WI38 (cell line): ENCODE data around the gene C4B.
"Not testable (repeated sequence)": the region's sequence is repeated elsewhere in the genome, so short reads cannot be mapped to it uniquely, and the experiment has no call there.

Source experiments
- H3K4me3 ChIP-seq: 2 replicates; pipeline ENCODE4 v1.5.1; 2011; ENCODE audit warnings: low read depth, mild to moderate bottlenecking, control low read depth, low read length
- TF ChIP-seq, protein P1 (sequence below): IDR thresholded peaks from 2 replicates; pipeline ENCODE4 v1.5.1; 2012; ENCODE audit warnings: low read depth, mild to moderate bottlenecking, control low read depth, low read length

Gene C4B

DNA sequence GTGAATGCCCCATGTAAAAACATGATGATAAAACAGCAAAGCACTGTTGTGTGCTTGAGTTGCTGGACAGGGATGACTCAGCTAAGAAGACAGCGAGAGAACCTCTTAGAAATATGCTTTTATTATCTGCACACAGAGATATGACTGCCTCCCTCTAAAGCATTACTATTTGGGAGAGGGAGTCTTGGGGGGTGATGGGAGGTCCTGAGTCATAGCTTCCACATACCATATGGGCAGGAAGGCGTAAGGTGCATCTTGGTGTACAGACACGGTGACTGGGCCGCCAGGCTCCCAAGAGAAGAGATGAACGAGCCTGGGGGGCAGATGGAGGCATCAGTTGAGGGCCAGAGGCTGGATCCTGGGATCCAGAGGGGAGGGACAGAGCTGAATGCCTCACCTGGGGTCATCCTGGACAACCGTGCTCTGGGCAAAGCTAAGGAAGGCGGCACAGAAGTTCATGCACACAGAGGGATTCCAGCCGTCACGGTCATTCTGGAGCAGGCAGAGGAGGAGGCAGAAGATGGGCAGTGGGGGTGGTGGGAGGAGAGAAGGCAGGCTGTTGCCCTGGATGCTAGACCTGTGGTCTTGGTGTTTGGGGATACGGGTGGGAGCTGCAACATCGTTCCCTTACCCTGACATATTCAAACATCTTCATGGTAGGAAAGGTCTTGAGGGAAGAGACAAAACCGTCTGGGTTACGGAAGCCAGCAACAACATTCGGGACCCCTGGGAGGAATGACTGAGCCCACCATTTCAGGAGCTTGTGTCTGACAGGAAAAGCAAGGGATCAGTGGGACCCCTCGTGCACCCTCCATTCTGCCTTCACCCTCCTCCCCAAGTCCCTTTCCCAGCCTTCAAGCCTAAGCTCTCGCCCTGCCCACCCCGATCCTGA, 44.6 kb upstream of the C4B start:
- TF ChIP-seq, protein P1, sequence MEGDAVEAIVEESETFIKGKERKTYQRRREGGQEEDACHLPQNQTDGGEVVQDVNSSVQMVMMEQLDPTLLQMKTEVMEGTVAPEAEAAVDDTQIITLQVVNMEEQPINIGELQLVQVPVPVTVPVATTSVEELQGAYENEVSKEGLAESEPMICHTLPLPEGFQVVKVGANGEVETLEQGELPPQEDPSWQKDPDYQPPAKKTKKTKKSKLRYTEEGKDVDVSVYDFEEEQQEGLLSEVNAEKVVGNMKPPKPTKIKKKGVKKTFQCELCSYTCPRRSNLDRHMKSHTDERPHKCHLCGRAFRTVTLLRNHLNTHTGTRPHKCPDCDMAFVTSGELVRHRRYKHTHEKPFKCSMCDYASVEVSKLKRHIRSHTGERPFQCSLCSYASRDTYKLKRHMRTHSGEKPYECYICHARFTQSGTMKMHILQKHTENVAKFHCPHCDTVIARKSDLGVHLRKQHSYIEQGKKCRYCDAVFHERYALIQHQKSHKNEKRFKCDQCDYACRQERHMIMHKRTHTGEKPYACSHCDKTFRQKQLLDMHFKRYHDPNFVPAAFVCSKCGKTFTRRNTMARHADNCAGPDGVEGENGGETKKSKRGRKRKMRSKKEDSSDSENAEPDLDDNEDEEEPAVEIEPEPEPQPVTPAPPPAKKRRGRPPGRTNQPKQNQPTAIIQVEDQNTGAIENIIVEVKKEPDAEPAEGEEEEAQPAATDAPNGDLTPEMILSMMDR = no peak
- no peak overlapping the region for H3K4me3 ChIP-seq

DNA sequence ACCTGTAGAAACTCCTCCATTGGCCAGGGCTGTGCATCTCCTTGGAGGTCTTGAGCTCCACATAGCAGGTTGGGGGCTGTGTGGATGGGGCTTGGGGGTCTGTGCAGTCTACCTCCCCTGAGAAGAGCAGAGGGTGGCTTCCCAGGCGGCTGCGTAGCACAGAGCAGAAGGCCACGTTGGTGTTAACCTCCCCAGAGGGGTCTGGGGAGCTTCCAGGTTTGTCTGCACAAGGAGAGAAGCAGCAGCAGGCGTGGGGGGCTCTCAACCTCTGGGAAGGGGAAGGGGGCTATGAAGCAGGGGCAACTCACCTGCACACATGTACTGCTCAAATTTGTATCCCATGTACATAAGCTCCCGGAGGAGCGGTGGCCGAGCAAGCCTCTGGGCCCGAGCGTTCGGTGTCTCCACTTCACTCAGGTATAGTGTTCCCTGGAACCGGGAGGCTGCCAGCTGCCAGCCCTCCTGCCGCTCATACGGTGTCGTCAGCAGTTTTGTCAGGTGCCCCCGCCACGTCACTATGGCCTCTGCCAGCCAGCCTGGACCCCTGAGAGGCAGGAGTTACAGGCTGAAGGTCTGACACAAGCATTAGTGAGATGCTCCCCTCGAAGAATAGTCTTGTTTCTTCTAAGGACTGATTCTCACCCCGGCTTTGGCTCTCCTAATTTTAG, 43.9 kb upstream of the C4B start:
- peak overlapping the region; percentile 83 for H3K4me3 ChIP-seq
- TF ChIP-seq, protein P1 = no peak

DNA sequence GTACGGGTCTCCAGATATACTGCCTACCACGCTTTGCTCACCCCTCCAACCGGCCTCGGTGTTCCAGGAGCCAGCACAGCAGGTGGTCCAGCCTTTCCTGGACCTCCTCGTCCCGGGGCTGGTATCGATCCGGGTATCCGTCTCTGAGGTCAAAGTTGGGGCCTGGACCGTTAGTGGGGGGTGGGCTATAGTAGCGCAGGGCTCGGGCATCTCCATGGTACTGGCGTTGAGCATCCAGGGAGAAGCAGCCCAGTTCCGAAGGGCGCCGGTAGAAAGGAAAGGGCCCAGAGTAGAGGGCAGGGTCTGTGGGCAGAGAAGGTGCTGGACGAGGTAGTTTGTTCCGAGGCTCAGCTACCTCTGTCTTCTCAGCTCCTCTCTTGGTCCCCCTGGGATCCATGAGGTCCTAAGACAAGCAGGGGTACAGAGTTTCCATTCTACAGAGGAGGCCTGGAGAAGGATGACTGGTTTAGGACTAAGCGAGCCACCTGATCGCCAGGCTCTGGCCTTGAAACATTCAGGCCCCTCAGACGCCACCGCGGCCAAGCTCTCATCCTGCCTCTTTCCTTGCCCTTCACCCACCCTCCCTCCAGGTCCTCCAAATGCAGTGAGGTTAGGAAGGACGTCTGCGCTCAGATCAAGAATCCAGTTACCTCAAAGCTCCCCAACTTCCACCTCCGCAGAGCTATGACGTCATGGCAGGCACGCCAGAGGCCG, 43.2 kb upstream of the C4B start:
- H3K4me3 ChIP-seq = peak overlapping the region; percentile 83
- TF ChIP-seq, protein P1 = no peak

DNA sequence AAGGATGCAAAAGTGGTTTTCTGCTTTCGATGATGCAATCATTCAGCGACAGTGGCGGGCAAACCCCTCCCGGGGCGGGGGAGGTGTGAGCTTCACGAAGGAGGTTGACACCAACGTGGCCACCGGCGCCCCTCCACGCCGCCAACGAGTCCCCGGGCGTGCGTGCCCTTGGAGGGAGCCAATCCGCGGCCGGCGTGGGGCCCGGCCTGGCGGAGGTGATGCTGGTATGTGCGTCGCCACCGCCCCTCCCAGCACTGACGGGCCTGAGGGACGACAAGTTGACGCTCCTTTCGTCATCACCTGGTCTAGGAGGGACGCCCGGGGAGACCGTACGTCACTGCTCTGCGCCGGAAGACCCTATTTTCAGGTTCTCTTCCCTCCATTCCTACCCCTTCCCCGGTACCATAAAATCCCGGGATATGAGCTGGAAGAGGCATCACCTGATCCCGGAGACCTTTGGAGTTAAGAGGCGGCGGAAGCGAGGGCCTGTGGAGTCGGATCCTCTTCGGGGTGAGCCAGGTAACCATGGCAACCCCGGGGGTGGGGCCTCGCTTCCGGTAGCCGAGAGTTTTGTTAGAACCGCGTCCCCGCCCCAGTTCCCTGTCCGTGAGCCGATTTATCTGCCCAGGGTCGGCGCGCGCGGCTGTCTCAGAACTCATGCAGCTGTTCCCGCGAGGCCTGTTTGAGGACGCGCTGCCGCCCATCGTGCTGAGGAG, 42.4 kb upstream of the C4B start, which contains the start of gene DXO:
DXO (minus strand) TSS at position 146 of the 716 bp plus-strand sequence. CDS start 463 bp downstream, outside the sequence.
- TF ChIP-seq, protein P1 = no peak
- peak within 1 kb of the TSS; percentile 83 for H3K4me3 ChIP-seq

DNA sequence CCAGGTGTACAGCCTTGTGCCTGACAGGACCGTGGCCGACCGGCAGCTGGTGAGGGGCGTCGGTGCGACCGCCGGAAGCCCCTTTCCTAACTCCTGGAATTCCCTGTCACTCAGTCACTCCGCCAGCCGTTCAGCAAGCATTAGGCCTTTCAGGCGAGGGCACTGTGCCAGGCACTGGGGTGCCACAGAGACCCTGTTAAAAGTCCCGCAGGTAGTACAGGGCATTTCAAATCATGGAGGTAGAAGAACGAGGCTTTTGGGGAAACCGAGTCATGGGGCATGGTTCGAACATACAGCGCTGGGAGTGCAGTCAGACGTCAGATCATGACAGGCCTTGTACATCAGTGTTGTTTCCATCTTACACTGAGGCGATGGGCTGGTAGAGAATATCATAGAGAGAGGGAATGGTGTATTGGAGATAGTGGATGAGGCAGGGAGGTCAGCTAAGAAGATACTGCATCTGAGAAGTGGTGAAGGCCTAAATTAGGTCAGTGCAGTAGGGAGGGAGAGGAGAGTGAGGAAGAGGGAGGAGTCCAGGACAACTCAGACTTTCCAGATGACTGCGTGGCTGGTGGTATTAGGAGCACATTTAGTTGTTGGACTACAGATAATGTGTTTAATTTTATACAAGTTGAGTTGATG, 41.8 kb upstream of the C4B start:
- TF ChIP-seq, protein P1 = no peak

DNA sequence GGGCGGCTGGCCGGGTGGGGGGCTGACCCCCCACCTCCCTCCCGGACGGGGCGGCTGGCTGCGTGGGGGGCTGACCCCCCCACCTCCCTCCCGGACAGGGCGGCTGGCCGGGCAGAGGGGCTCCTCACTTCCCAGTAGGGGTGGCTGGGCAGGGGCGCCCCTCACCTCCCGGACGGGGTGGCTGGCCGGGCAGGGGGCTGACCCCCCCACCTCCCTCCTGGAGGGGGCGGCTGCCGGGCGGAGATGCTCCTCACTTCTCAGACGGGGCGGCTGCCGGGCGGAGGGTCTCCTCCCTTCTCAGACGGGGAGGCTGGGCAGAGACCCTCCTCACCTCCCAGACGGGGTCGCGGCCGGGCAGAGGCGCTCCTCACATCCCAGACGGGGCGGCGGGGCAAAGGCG, 38.5 kb upstream of the C4B start:
- H3K4me3 ChIP-seq = not testable (repeated sequence)

More for the DNA sequence above, 41.8 kb upstream of the C4B start:
- H3K4me3 ChIP-seq = peak overlapping the region; percentile 83
